Smooth muscle cell (in vitro differentiated cells): ENCODE data around the gene SFMBT1. TPM values are rescaled to one million over a fixed set of nuclear protein-coding genes. Genes with fewer than 3 reads are reported as not detected.

Experiments used
- DNase-seq: peaks from one replicate; lab custom pipeline; 2025; ENCODE audit not compliant: unreplicated experiment; lab: John Stamatoyannopoulos, UW
- H2AFZ ChIP-seq: fragments of 200-600 bp; sonication (generic); 2 replicates; pipeline ENCODE4 v1.6.0; 2016; ENCODE audit warnings: antibody characterized with exemption, low read depth, mild to moderate bottlenecking
- H3F3A ChIP-seq: fragments of 200-600 bp; sonication (generic); 2 replicates; pipeline ENCODE4 v1.6.0; 2017; ENCODE audit warnings: antibody characterized with exemption, low read depth
- H3K27ac ChIP-seq: fragments of 200-600 bp; sonication (generic); 2 replicates; pipeline ENCODE4 v1.5.1; 2016; ENCODE audit warnings: low read depth, mild to moderate bottlenecking
- H3K27me3 ChIP-seq: fragments of 200-600 bp; sonication (generic); 2 replicates; pipeline ENCODE4 v1.6.1; 2016; ENCODE audit warnings: low read depth, mild to moderate bottlenecking
- H3K36me3 ChIP-seq: fragments of 200-600 bp; sonication (generic); 2 replicates; pipeline ENCODE4 v1.5.1; 2016; ENCODE audit warnings: low read depth
- H3K4me1 ChIP-seq: fragments of 200-600 bp; sonication (generic); 2 replicates; pipeline ENCODE4 v1.5.1; 2016; ENCODE audit warnings: low read depth
- H3K4me2 ChIP-seq: fragments of 200-600 bp; sonication (generic); 2 replicates; pipeline ENCODE4 v1.6.0; 2016; ENCODE audit warnings: mild to moderate bottlenecking
- H3K4me3 ChIP-seq: fragments of 200-600 bp; sonication (generic); 2 replicates; pipeline ENCODE4 v1.5.1; 2016; ENCODE audit warnings: mild to moderate bottlenecking
- H3K79me2 ChIP-seq: fragments of 200-600 bp; sonication (generic); 2 replicates; pipeline ENCODE4 v1.6.0; 2016; ENCODE audit warnings: low read depth, mild to moderate bottlenecking
- H3K9ac ChIP-seq: fragments of 200-600 bp; sonication (generic); 2 replicates; pipeline ENCODE4 v1.6.0; 2016; ENCODE audit warnings: low read depth
- H3K9me3 ChIP-seq: fragments of 200-600 bp; sonication (generic); replicated peaks from 2 replicates; pipeline ENCODE4 v1.5.1; 2016; ENCODE audit warnings: low read depth
- H4K20me1 ChIP-seq: fragments of 200-600 bp; sonication (generic); 2 replicates; pipeline ENCODE4 v1.6.0; 2016; ENCODE audit warnings: low read depth
- CTCF ChIP-seq: fragments of 200-600 bp; sonication (generic); IDR thresholded peaks from 2 replicates; pipeline ENCODE4 v1.5.1; 2017; ENCODE audit warnings: borderline replicate concordance, mild to moderate bottlenecking, antibody characterized with exemption; ENCODE audit not compliant: insufficient read depth, poor library complexity, severe bottlenecking
- WGBS: methylation state at CpG from one replicate; pipeline ENCODE4 v1.1.7; 2016; ENCODE audit warnings: low lambda C conversion rate; 5-methylcytosine and 5-hydroxymethylcytosine counted together
- polyA plus RNA-seq: library from polyadenylated mRNA; unstranded; fragments of >200 nt; fragmentation: Nextera tagmentation; extraction: Ambion mirVana; gene quantifications from 2 replicates; pipeline ENCODE4 v1.2.1, GENCODE V29; 2016
- total RNA-seq: library from RNA; depleted of rRNA; stranded (reverse); fragments of >200 nt; gene quantifications from 2 replicates; pipeline ENCODE4 v1.2.3, GENCODE V29; 2014

SFMBT1 gene
- total and polyA plus RNA-seq, 2 experiments from 2014 or later, result 1.4 to 2.2 TPM

GRCh38 chr3:53032609-53033008 lies 13.3 kb downstream of the SFMBT1 start:
- Histone ChIP-seq H3K36me3 (no peaks in the 10 kb centered on the region), H3K79me2 (no peaks in the 10 kb centered on the region), H3K4me3 (no peak overlapping the region), H3K27ac (no peak overlapping the region), H3F3A (no peaks in the 10 kb centered on the region), H4K20me1 (no peaks in the 10 kb centered on the region), H3K4me2 (no peak overlapping the region), H2AFZ (no peak overlapping the region), H3K9me3 (no peaks in the 10 kb centered on the region), H3K4me1 (no peaks in the 10 kb centered on the region), H3K27me3 (no peaks in the 10 kb centered on the region), H3K9ac (no peak overlapping the region)
- DNase-seq, result no peak
- no peak for TF ChIP-seq CTCF

DNA sequence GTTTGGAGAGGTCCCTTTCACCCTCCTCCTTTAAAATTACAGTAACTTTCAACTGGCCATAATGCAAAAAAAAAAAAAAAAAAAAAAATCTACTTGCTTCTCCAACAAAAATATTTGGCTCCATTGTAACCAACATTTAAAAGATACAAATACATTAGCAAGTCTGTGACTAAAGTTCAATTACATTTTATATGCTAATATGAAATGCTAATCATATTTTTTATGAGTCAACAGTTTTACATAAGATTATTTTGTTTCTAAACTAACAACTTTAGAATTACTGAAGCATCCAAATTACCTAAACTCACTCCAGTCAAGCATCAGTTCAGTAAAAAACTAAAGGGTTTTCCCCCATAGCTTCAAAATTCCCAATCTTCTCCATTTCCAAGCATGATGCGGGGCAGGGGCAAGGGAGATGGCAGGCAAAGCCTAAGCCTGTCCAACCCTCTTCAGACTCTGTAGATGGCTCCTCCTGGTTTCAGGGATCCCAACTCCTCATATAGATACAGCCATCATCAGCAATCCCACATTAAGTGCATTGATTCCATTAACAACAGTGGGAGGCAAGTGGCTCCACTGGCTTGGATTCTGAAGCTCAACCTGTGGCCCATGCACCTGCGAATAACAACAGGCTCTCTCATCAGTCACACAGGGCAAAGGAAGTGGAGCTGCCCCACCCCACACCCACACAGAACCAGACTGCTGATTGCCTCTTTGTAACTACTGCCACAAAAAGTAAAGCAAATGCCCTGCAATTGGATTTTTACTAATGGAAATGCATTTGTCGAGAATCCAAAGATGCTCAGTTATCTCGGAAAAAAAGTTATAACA lies 15.0 kb downstream of the SFMBT1 start:
- no peak overlapping the region for H3K4me3 ChIP-seq
- 90% methylated on average over 4 of the region's 4 CpGs for WGBS
- H3K4me1 ChIP-seq, result no peaks in the 10 kb centered on the region
- no peaks in the 10 kb centered on the region for H4K20me1 ChIP-seq
- no peaks in the 10 kb centered on the region for H3K36me3 ChIP-seq
- no peaks in the 10 kb centered on the region for H3K9me3 ChIP-seq
- no peak for DNase-seq
- no peaks in the 10 kb centered on the region for H3K79me2 ChIP-seq
- H2AFZ ChIP-seq, result no peak overlapping the region
- H3K27ac ChIP-seq, result no peak overlapping the region
- no peak overlapping the region for H3K4me2 ChIP-seq
- H3K27me3 ChIP-seq, result no peaks in the 10 kb centered on the region
- TF ChIP-seq CTCF, result no peak
- no peaks in the 10 kb centered on the region for H3F3A ChIP-seq
- no peak overlapping the region for H3K9ac ChIP-seq

DNA sequence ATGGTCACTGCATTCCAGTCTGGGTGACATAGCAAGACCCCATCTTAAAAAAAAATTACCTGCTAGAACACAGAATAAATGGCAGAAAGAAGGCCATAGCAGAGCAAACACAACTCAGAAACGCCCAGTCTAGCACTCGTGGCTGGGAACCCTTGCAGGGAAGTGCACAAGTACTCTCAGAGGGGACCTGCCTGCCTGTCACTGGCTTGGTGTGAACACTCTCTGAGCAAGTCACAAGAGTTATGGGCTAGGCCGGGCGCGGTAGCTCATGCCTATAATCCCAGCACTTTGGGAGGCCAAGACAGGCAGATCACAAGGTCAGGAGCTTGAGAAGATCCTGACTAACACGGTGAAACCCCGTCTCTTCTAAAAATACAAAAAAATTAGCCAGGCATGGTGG lies 17.2 kb downstream of the SFMBT1 start:
- Histone ChIP-seq H4K20me1 (no peaks in the 10 kb centered on the region), H2AFZ (no peak overlapping the region), H3K9me3 (no peaks in the 10 kb centered on the region), H3K9ac (no peak overlapping the region), H3K4me2 (no peak overlapping the region), H3K4me1 (no peaks in the 10 kb centered on the region), H3F3A (no peaks in the 10 kb centered on the region), H3K79me2 (no peaks in the 10 kb centered on the region), H3K27ac (no peak overlapping the region), H3K27me3 (no peaks in the 10 kb centered on the region), H3K4me3 (no peak overlapping the region), H3K36me3 (no peaks in the 10 kb centered on the region)
- no peak for DNase-seq
- TF ChIP-seq CTCF, result no peak
- WGBS, result 97% methylated on average over 7 of the region's 7 CpGs

- Histone ChIP-seq H3K27ac (no peak overlapping the region), H3K9me3 (no peaks in the 10 kb centered on the region), H3K27me3 (no peaks in the 10 kb centered on the region), H3K4me1 (no peaks in the 10 kb centered on the region), H3F3A (no peaks in the 10 kb centered on the region), H4K20me1 (no peaks in the 10 kb centered on the region), H2AFZ (no peak overlapping the region), H3K9ac (no peak overlapping the region), H3K36me3 (no peaks in the 10 kb centered on the region), H3K4me3 (no peak overlapping the region), H3K79me2 (no peaks in the 10 kb centered on the region), H3K4me2 (no peak overlapping the region)
- TF ChIP-seq CTCF, result no peak
- no peak for DNase-seq
- 83% methylated on average over 4 of the region's 4 CpGs for WGBS
Measured at GRCh38 chr3:53027254-53027844, 18.5 kb downstream of the SFMBT1 start.
